Upper lobe of left lung (tissue), 6 donors: Measurements from ENCODE around the gene KCP. TPM values are rescaled to one million over a fixed set of nuclear protein-coding genes. Genes with fewer than 3 reads are reported as not detected.

ENCODE experiments used
- ATAC-seq, 2 donors: fragments of 200-7000 bp; cut with Tn5 transposase; one replicate each; pipeline ENCODE4 v1.9.1; 2022; ENCODE audit warnings: mild to moderate bottlenecking in 2 of 2, moderate library complexity in 2 of 2; ENCODE audit not compliant: low FRiP score in 2 of 2
- DNase-seq, 2 donors: peaks; one replicate each; pipeline ENCODE4 v3.0.0-alpha.2; 2019 to 2020
- H3K27ac ChIP-seq, 4 donors: fragments of 200-600 bp; sonication (generic); one replicate each; pipeline ENCODE4 v1.5.1; 2016 to 2019
- H3K27me3 ChIP-seq, 4 donors: fragments of 200-600 bp; sonication (generic); one replicate each; pipeline ENCODE4 v1.5.1; 2017 to 2019
- H3K36me3 ChIP-seq, 4 donors: fragments of 200-600 bp; sonication (generic); one replicate each; pipeline ENCODE4 v1.5.1; 2016 to 2019
- H3K4me1 ChIP-seq, 4 donors: fragments of 200-600 bp; sonication (generic); one replicate each; pipeline ENCODE4 v1.5.1; 2018 to 2019
- H3K4me3 ChIP-seq, 4 donors: fragments of 200-600 bp; sonication (generic); one replicate each; pipeline ENCODE4 v1.5.1; 2017 to 2019; ENCODE audit warnings: mild to moderate bottlenecking in 2 of 4, moderate library complexity in 1 of 4
- H3K9me3 ChIP-seq, 4 donors: fragments of 200-600 bp; sonication (generic); one replicate each; pipeline ENCODE4 v1.5.1; 2018 to 2019
- EP300 ChIP-seq, 4 donors: sonication (generic); formaldehyde crosslinking; IDR thresholded peaks; one replicate each; pipeline ENCODE4 v1.5.1; 2017; ENCODE audit warnings: antibody characterized with exemption in 4 of 4, control low read depth in 2 of 4
- POLR2A ChIP-seq, 4 donors: fragments of 450-650 bp; IDR thresholded peaks; one replicate each; pipeline ENCODE4 v1.5.1; 2016 to 2017; ENCODE audit warnings: antibody characterized with exemption in 4 of 4, mild to moderate bottlenecking in 2 of 4
- POLR2AphosphoS5 ChIP-seq, 2 donors: sonication (generic); formaldehyde crosslinking; IDR thresholded peaks; one replicate each; pipeline ENCODE4 v1.5.1; 2017; ENCODE audit warnings: antibody characterized with exemption in 2 of 2
- WGBS, 2 donors: methylation state at CpG; one replicate each; pipeline ENCODE4 v1.1.5; 2017 to 2018; 5-methylcytosine and 5-hydroxymethylcytosine counted together
- total RNA-seq, 6 donors: library from RNA; depleted of rRNA in 4 of 6; stranded (reverse); fragments of >200 nt in 4 of 6; gene quantifications; one replicate each; pipeline versions ENCODE4 v1.1.0 to v1.2.1, GENCODE V29; 2016 to 2021
- TF ChIP-seq, protein P1 (sequence below), 6 experiments: fragments of 450-650 bp in 4 of 6; fragments of 200-600 bp in 2 of 6; sonication (generic) in 2 of 6; IDR thresholded peaks; one replicate each; pipeline ENCODE4 v1.5.1; 2016 to 2019; ENCODE audit warnings: antibody characterized with exemption in 6 of 6
- donor health status: DM: no; HTN: no; CAD: no; lungs with moderate emphysema.
- donor health status: DM: no; HTN: yes; CAD: no; lungs with severe emphysema.

The KCP gene
- total RNA-seq, 6 donors from 2014 or later: 0.15 to 2.1 (median 1.1) TPM; not detected in 1

DNA sequence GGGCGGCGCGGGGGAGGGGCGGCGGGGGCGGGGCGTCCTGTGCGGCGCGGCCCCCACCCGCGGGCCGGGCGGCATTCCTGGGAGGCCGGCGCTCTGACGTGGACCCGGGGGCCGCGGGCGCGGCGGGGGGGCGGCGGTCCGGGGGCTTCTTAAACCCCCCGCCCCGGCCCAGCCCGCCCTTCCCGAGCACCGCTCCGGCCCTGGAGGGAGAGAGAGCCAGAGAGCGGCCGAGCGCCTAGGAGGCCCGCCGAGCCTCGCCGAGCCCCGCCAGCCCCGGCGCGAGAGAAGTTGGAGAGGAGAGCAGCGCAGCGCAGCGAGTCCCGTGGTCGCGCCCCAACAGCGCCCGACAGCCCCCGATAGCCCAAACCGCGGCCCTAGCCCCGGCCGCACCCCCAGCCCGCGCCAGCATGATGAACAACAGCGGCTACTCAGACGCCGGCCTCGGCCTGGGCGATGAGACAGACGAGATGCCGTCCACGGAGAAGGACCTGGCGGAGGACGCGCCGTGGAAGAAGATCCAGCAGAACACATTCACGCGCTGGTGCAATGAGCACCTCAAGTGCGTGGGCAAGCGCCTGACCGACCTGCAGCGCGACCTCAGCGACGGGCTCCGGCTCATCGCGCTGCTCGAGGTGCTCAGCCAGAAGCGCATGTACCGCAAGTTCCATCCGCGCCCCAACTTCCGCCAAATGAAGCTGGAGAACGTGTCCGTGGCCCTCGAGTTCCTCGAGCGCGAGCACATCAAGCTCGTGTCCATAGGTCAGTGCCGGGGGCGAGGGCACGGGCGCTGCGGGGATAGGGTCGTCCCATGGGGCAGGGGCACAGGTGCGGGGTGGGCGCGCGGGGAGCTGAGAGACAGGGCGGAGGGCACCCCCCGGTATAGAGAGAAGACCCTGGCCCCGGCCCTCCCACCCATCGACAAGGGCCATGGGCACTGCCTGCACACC, 80.0 kb downstream of the KCP start, which contains the start of gene FLNC:
FLNC (plus strand) TSS at position 176 of the 947 bp plus-strand sequence; CDS start at position 408, 232 bp downstream.
- peak in 1 of 2 donors; percentile 91 for DNase-seq
- peaks cover 20 to 45% (median 28%) of the 10 kb centered on the region in 4 donors for H3K4me1 ChIP-seq
- peak; percentile 4 to 50 for ATAC-seq
- H3K4me3 ChIP-seq: peak within 1 kb of the TSS in 3 of 4 donors; percentile 38 to 47 (median 45)
- no peaks in the 10 kb centered on the region for H3K9me3 ChIP-seq
- no peak for TF ChIP-seq POLR2AphosphoS5 (IDR thresholded peaks at IDR 0.05)
- TF ChIP-seq, protein P1, sequence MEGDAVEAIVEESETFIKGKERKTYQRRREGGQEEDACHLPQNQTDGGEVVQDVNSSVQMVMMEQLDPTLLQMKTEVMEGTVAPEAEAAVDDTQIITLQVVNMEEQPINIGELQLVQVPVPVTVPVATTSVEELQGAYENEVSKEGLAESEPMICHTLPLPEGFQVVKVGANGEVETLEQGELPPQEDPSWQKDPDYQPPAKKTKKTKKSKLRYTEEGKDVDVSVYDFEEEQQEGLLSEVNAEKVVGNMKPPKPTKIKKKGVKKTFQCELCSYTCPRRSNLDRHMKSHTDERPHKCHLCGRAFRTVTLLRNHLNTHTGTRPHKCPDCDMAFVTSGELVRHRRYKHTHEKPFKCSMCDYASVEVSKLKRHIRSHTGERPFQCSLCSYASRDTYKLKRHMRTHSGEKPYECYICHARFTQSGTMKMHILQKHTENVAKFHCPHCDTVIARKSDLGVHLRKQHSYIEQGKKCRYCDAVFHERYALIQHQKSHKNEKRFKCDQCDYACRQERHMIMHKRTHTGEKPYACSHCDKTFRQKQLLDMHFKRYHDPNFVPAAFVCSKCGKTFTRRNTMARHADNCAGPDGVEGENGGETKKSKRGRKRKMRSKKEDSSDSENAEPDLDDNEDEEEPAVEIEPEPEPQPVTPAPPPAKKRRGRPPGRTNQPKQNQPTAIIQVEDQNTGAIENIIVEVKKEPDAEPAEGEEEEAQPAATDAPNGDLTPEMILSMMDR (IDR thresholded peaks at IDR 0.05): no peak
- TF ChIP-seq POLR2A (IDR thresholded peaks at IDR 0.05): no peak
- no peak for TF ChIP-seq EP300 (IDR thresholded peaks at IDR 0.05)
- H3K36me3 ChIP-seq: no peaks in the 10 kb centered on the region
- WGBS, 2 donors: 0 to 4% methylated on average over 14 to 31 of the region's 109 CpGs
- H3K27me3 ChIP-seq: peaks cover 0 to 39% (median 18%) of the 10 kb centered on the region in 4 donors
- H3K27ac ChIP-seq: peak within 1 kb of the TSS in 2 of 4 donors; percentile 21 to 64

DNA sequence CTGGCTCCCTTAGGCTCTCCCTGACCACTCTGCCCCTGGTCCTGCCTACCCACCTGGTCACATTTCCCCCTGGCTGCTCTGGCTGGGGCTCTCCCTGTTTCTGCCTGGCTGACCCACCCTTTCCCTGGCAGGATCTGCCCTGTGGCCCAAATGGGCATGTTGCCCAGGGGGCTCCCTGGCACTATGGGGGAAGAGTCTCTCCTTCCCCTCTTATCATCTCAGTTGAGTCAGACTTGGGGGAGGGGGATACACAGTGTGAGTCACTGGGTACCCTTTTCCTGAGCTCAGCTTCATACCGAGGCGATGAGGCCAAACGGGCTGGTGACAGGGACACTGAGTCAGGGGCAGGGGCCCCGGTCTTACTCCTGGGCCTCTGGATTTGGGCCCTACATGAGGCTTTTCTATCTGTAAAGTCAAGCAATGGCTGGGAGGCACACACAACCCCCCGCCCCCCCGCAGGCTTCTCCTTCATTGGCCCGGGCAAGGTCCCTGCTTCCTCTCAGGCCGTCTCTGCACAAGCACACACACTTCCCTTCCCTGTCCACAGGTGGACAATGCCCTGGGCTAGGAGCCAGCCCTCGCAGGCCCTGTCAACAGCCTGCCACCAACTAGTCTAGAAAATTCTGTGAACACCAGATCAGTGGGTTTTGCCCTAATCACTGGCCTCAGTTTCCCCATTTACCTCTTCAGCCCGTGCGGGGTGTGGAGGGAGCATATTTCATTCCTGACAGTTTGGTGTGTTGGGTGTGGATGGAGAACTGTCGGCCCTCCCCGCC, 80.9 kb downstream of the KCP start:
- WGBS, 2 donors: 34 to 49% methylated on average over 6 to 9 of the region's 13 CpGs
- no peak for TF ChIP-seq POLR2AphosphoS5 (IDR thresholded peaks at IDR 0.05)
- Histone ChIP-seq H3K4me1 (peaks cover 20 to 45% (median 28%) of the 10 kb centered on the region in 4 donors), H3K27me3 (peaks cover 0 to 39% (median 18%) of the 10 kb centered on the region in 4 donors), H3K4me3 (peak overlapping the region in 3 of 4 donors; percentile 38 to 47 (median 45)), H3K27ac (peak overlapping the region in 1 of 4 donors; percentile 35), H3K9me3 (no peaks in the 10 kb centered on the region), H3K36me3 (no peaks in the 10 kb centered on the region)
- ATAC-seq (no peak), DNase-seq (no peak)

DNA sequence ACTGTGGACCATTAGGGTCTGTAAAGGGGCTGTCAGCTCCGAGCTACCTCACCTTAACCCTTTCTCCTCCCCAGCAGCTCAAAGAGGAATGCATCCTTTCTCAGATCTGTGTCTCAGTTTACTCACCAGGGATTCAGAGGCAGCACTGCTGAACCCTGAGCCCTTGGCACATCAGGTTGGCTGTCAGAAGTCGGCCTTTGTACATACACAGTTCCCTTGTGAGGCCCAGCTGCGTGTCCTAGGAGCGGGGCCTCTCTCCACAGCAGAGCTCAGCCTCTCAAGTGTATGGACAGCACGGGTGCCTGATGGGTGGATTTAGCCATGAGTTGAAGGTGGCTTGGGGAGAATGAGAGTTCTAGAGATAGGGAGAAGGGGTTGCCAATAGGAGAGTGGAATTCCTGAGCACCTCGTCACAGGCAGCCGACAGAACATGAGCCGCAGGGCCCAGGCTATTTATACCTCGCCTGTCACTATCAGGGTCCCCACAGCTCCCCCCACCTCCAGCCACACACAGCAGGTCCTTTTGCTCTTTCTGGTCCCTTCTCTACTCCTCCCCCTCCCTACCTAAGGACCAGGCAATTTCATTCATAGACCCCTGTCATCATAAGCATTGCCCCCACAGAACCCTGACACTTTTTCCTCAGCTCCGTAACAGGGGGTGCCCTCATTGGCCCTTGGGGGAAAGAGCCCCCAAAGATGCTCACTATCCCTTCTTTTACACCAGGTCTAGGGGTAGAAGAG, 82.4 kb downstream of the KCP start:
- DNase-seq: no peak
- Histone ChIP-seq H3K4me1 (peaks cover 20 to 38% (median 28%) of the 10 kb centered on the region in 4 donors), H3K27ac (no peak overlapping the region), H3K27me3 (peaks cover 0 to 39% (median 18%) of the 10 kb centered on the region in 4 donors), H3K9me3 (no peaks in the 10 kb centered on the region), H3K4me3 (no peak overlapping the region), H3K36me3 (no peaks in the 10 kb centered on the region)
- no peak for ATAC-seq
- WGBS, 2 donors: 76 to 78% methylated on average over 9 to 10 of the region's 10 CpGs
- TF ChIP-seq POLR2AphosphoS5 (IDR thresholded peaks at IDR 0.05): no peak
- TF ChIP-seq, protein P1 (IDR thresholded peaks at IDR 0.05): no peak

DNA sequence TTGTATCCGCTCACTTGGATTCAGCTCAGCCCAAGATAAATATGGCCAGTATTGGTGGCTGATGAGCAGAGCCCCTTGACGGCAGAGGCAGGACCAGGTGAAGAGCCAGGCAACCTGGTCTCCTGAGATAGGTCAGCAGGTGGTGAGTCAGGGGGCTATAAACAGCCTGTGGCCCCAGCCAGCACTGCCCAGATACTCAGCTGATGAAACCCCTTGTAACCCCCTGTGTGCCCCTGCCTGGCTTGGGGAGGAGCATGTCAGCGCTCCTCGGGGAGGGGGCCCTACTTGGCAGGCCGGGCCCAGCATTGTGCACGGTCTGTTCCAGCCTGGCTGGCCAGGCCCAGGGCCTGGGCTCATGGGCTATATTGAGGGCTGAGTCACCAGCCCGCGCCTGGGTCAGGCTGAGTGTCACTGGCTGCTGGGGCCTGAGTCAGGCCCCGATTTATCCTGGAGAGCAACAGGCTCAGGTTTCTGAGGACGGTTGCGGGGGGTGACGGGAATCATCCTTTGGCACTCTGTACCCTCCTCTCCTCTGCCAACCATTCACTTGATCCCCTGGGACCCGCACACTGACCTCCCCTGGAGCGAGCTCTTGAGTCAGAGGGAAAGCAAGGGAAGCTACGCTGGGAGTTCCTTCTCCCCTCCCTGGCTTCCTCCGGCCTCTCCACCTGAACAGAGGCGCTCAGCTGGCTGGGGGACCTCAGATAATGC, 83.1 kb downstream of the KCP start:
- WGBS, 2 donors: 87 to 94% methylated on average over 14 to 15 of the region's 17 CpGs
- Histone ChIP-seq H3K9me3 (no peaks in the 10 kb centered on the region), H3K36me3 (no peaks in the 10 kb centered on the region), H3K27ac (no peak overlapping the region), H3K4me1 (peaks cover 20 to 31% (median 23%) of the 10 kb centered on the region in 4 donors), H3K27me3 (peaks cover 0 to 31% (median 17%) of the 10 kb centered on the region in 4 donors), H3K4me3 (no peak overlapping the region)
- DNase-seq (peak in 1 of 2 donors; percentile 66), ATAC-seq (peak in 1 of 2 donors; percentile 64)
- TF ChIP-seq POLR2AphosphoS5 (IDR thresholded peaks at IDR 0.05) (no peak), POLR2A (IDR thresholded peaks at IDR 0.05) (no peak), EP300 (IDR thresholded peaks at IDR 0.05) (no peak)
- TF ChIP-seq, protein P1 (IDR thresholded peaks at IDR 0.05): no peak
